ENCODE data around the gene PROM1. TPM values are rescaled to one million over a fixed set of nuclear protein-coding genes. Genes with fewer than 3 reads are reported as not detected.

PROM1 gene
- polyA plus RNA-seq, 3 donors: not detected

DNA sequence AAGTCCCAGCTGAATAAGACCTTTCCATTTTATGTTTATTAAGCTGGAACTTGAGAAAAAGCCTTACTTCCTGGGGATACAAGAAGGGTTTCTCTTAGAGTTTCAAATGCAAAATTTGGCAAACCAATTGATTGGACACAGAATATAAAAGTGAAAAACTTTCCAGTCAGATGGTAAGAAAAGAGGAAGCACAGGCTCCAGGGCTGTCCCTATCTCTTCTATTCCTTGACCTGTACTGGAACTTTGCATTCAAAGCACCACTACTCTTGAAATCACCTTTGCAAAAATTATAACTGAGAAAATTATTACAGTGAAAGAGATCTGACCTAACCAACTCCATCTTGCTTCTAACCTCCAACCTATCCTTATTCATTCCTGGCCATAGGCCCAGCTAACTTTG is 11.7 kb downstream of the PROM1 start:
- Histone ChIP-seq H3K27me3 (ENCODE audit: control insufficient read depth in 2 of 2, insufficient read depth in 2 of 2, low read length in 2 of 2) (no peaks in the 10 kb centered on the region), H3K79me2 (ENCODE audit: insufficient read depth, low read length) (no peaks in the 10 kb centered on the region), H3K4me1 (ENCODE audit: control insufficient read depth in 1 of 2, insufficient read depth in 2 of 2, low read length in 2 of 2) (peaks cover 7 to 11% of the 10 kb centered on the region in 2 donors), H3K4me3 (replicated peaks in 1 of 3; ENCODE audit: low read depth in 2 of 3, low read length in 3 of 3) (no peak overlapping the region), H3K36me3 (replicated peaks in 1 of 2; ENCODE audit: control insufficient read depth in 1 of 2, insufficient read depth in 2 of 2, low read length in 2 of 2) (no peaks in the 10 kb centered on the region), H3K4me2 (replicated peaks; ENCODE audit: extremely low read depth, low read length, poor library complexity, severe bottlenecking) (no peak overlapping the region), H3K27ac (ENCODE audit: low read depth in 1 of 2, low read length in 2 of 2) (no peak overlapping the region), H3K9ac (ENCODE audit: insufficient read depth, low read length, poor library complexity, severe bottlenecking) (no peak overlapping the region), H2AFZ (ENCODE audit: insufficient read depth, low read depth, low read length, poor library complexity, severe bottlenecking) (no peak overlapping the region), H3K9me3 (replicated peaks in 1 of 2; ENCODE audit: control insufficient read depth in 1 of 2, insufficient read depth in 1 of 2, low read length in 2 of 2) (no peaks in the 10 kb centered on the region), H4K20me1 (ENCODE audit: insufficient read depth, low read length) (no peaks in the 10 kb centered on the region)
- intact Hi-C loops (cut with micrococcal nuclease): no loop called here
- DNase-seq: no peak
- peaks cover 19% of the 10 kb centered on the region for H3K4me1 Mint-ChIP-seq
- H3K36me3 Mint-ChIP-seq: no peaks in the 10 kb centered on the region
- no peak overlapping the region for H3K27ac Mint-ChIP-seq
- H3K9me3 Mint-ChIP-seq: no peaks in the 10 kb centered on the region
- TF ChIP-seq, protein P1, sequence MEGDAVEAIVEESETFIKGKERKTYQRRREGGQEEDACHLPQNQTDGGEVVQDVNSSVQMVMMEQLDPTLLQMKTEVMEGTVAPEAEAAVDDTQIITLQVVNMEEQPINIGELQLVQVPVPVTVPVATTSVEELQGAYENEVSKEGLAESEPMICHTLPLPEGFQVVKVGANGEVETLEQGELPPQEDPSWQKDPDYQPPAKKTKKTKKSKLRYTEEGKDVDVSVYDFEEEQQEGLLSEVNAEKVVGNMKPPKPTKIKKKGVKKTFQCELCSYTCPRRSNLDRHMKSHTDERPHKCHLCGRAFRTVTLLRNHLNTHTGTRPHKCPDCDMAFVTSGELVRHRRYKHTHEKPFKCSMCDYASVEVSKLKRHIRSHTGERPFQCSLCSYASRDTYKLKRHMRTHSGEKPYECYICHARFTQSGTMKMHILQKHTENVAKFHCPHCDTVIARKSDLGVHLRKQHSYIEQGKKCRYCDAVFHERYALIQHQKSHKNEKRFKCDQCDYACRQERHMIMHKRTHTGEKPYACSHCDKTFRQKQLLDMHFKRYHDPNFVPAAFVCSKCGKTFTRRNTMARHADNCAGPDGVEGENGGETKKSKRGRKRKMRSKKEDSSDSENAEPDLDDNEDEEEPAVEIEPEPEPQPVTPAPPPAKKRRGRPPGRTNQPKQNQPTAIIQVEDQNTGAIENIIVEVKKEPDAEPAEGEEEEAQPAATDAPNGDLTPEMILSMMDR (IDR thresholded peaks at IDR 0.05): no peak
- H3K27me3 Mint-ChIP-seq (ENCODE audit: low read depth in 3 of 3): peaks cover 0 to 4% (median 0%) of the 10 kb centered on the region in 3 donors
- no peak overlapping the region for H3K4me3 Mint-ChIP-seq

DNA sequence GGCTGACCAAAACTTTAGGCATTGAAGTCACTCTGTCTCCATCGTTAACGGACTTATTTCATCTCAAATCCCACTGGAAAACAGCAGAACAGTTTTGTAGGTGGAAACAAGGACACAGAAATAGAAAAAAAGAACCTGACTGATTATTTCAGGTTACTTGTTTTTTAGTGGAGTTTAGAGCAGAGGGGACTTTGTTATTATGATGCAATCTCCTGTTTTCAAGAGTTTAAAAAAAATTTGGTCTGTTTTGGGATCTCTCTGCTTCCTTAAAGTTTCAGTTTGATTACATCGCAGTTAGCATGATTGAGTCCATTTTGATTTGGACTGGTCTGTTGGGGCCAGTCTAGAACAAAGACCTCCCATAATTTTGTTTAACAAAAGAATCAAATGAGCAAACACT is 13.6 kb downstream of the PROM1 start:
- no peaks in the 10 kb centered on the region for H3K9me3 Mint-ChIP-seq
- Histone ChIP-seq H3K27ac (ENCODE audit: low read depth in 1 of 2, low read length in 2 of 2) (no peak overlapping the region), H3K27me3 (ENCODE audit: control insufficient read depth in 2 of 2, insufficient read depth in 2 of 2, low read length in 2 of 2) (no peaks in the 10 kb centered on the region), H4K20me1 (ENCODE audit: insufficient read depth, low read length) (no peaks in the 10 kb centered on the region), H3K4me2 (replicated peaks; ENCODE audit: extremely low read depth, low read length, poor library complexity, severe bottlenecking) (no peak overlapping the region), H3K9ac (ENCODE audit: insufficient read depth, low read length, poor library complexity, severe bottlenecking) (no peak overlapping the region), H3K4me3 (replicated peaks in 1 of 3; ENCODE audit: low read depth in 2 of 3, low read length in 3 of 3) (no peak overlapping the region), H3K79me2 (ENCODE audit: insufficient read depth, low read length) (no peaks in the 10 kb centered on the region), H3K4me1 (ENCODE audit: control insufficient read depth in 1 of 2, insufficient read depth in 2 of 2, low read length in 2 of 2) (peaks cover 7 to 11% of the 10 kb centered on the region in 2 donors), H3K9me3 (replicated peaks in 1 of 2; ENCODE audit: control insufficient read depth in 1 of 2, insufficient read depth in 1 of 2, low read length in 2 of 2) (no peaks in the 10 kb centered on the region), H3K36me3 (replicated peaks in 1 of 2; ENCODE audit: control insufficient read depth in 1 of 2, insufficient read depth in 2 of 2, low read length in 2 of 2) (no peaks in the 10 kb centered on the region), H2AFZ (ENCODE audit: insufficient read depth, low read depth, low read length, poor library complexity, severe bottlenecking) (no peak overlapping the region)
- intact Hi-C loops (cut with micrococcal nuclease): no loop called here
- H3K27me3 Mint-ChIP-seq (ENCODE audit: low read depth in 3 of 3): peaks cover 0 to 4% (median 0%) of the 10 kb centered on the region in 3 donors
- TF ChIP-seq, protein P1 (IDR thresholded peaks at IDR 0.05): no peak
- no CpG with 5 or more reads among the region's 3 CpGs for WGBS (ENCODE audit: insufficient coverage)
- no peak overlapping the region for H3K27ac Mint-ChIP-seq
- no peak for DNase-seq
- no peaks in the 10 kb centered on the region for H3K36me3 Mint-ChIP-seq
- H3K4me1 Mint-ChIP-seq: peaks cover 20% of the 10 kb centered on the region
- no peak overlapping the region for H3K4me3 Mint-ChIP-seq

All from CD14-positive monocyte (primary cell).